T-helper 1 cell treated with Interleukin-12 subunit alpha and Interleukin-12 subunit beta and Interleukin-4 antibody, amounts not matched to agents 30 ng/mL and 1 ng/mL, for 36 hours (primary cell): ENCODE data around the gene CHRM1. TPM values are rescaled to one million over a fixed set of nuclear protein-coding genes. Genes with fewer than 3 reads are reported as not detected.

Source experiments
- intact Hi-C: fragments of 100-400 bp; cut with micrococcal nuclease; formaldehyde crosslinking; loops from one replicate; pipeline ENCODE4 v1.15.1; 2024
- total RNA-seq: library from RNA; stranded (reverse); gene quantifications from 2 replicates; pipeline ENCODE4 v1.2.3, GENCODE V29; 2022

CHRM1 gene
- total RNA-seq, 1 donor from 2014 or later = not detected

DNA sequence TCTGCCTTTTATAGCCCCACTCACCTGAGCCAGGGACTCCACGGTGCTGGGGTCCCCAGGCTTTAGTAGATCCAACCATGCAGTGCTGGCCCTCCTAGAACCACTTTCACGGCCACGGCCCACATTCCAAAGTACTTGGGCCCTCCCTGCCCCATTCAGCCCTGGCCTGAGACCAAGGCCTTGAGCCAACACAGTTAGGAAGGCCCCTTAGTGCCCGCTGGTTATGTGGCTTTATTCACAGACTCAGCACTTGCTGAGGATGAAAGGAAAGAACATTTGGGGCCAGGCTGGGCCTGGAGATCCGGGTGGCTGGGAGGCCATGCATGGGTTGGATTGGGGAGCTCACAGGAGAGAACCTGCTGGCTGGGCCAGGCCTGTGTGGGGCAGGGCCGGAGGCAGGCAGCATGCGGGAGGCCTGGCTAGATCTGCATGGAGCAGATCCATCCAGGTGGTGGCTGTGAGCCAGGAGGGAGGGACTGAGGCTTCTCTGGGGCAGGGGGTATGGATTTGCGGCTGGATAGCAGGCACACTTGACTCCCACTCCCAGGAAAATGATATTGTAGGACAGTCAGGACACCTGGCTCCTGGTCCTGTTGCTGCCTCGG, 12.6 kb downstream of the CHRM1 start:
- intact Hi-C loops = no loop called here

DNA sequence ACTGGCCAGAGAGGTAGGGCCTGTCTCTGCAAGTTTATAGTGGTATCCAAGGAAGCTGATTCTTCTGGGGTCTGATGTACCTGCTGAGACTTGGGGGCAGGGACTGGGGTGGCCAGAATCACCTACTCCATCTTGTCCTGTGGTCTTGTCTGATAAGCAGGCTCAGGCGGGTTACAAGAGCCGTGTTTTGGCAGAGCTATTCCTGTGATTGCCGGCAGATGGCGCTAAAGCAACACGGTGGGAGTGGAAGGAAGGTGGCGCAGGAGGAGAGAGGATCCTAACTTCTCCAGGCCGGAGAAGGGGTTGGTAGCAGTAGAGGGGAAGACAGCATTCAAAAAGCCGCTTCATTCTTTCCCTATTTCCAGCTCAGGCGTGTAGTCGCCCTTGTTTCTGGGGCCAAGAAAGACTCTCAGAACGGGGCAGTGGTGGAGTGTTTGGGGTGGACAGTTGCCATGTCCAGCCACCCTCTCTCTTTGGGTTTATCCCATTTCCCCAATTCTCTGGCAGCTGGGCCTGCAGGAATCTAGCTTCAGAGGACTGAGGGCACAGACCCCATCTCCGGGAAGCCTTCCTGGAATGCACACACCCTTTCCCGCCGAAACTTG, 15.1 kb downstream of the CHRM1 start:
- intact Hi-C loops = loop anchor here (1.0 kb wide), 2 partner anchors 69 to 118 kb away; no protein-coding TSS in a partner anchor

DNA sequence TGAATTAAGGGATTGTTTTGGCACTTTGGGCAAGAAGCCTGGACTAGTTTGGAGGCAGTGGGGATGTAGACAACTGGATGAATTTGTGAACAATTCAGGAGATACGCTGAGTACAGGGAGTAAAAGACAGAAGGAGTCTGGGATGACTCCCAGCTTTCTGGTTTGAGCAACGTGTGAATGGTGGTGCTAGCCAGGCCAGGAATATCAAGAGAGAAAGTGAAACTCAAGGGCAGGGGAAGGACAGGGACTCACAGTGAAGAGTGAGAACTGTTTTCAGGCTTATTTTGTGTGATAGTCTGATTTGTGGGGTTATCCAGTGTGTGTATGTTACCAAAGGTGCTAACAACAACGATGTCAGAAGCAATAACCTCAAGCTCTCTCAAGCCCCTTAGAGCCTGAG, 15.9 kb downstream of the CHRM1 start:
- intact Hi-C loops = no loop called here

DNA sequence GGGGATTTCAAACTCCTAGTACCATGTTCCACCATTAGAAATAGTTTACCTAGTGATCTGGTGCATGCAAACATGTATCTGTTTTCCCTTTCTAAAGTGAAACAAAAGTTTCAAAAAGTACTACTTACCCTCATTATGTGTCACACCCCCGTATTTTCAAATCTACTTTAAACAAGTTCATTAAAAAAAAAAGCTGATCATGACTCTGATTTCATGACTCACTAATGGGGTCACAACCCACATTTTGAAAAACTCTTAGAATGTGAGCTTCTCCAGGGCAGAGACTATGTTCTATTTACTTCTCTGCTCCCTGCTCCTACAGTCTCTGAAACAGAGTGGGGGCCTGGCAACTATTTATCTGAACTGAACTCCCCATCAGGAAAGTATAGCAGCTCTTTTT, 18.2 kb downstream of the CHRM1 start:
- intact Hi-C loops = no loop called here

DNA sequence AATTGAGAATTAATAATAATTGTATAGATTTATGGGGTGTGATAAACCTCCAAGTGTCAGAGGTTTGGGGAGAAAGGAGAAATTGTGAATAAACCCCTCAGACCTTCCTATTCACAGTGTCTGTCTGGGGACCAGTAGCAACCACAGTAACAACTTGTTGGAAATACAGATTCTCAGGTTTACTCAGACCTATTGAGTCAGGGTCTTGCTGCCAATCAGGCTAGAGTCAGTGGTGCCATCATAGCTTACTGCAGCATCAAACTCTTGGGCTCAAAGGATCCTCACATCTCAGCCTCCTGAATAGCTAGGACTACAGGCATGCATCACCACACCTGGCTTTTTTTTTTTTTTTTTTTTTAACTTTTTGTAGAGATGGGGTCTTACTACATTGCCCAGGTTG, 23.1 kb downstream of the CHRM1 start:
- intact Hi-C loops = no loop called here

DNA sequence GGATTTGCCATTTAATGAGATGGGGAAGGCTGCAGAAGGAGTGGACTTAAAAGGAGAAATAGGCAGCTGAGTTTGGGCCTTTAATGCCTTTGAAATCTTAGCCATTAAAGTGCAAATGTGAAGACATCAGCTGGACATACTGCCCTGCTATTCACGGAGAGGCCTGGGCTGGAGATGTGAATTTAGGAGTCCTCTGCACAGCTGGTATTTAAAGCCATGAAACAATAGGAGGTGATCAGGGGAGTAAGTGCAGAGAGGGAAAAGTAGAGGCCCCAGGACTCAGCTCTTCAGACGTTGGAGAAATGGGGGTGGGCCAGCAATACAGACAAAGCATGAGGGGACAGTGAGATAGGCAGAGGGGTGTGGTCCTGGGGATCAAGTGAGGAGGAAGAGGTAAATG, 23.9 kb downstream of the CHRM1 start:
- intact Hi-C loops = no loop called here

DNA sequence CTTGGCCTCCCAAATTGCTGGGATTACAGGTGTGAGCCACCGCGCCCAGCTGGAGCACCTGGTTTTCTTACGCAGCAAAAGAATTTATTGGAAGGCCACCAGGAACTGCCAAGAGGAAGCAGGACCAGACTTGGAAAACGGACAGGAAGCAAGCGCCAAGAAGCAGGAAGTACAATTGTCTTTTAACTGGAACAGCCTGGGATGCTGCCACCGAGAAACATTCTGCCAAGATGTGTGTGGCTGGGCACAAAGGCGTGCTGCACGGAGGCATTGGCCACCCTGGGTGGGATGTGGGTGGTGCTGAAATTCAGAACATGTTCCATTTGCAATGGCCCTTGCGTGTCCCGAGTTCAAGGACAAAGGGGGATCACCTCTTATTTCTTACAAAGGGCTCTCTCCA, 25.1 kb downstream of the CHRM1 start:
- intact Hi-C loops = no loop called here

DNA sequence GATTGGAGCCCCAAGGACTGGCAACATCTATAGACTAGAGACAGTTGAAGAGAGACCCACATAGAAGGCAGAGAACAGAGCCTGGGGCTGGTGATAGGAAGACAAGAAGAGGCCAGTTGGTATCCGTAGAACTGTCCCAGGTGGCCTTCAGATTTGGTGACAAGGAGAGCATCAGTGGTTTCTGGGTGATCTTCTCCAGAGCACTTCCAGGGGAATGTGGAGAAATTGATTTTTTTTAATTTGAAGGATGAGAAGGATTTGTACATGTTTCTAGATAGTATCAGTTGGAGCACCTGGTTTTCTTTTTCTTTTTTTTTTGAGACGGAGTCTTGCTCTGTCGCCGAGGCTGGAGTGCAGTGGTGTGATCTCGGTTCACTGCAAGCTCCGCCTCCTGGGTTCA, 25.7 kb downstream of the CHRM1 start:
- intact Hi-C loops = no loop called here

DNA sequence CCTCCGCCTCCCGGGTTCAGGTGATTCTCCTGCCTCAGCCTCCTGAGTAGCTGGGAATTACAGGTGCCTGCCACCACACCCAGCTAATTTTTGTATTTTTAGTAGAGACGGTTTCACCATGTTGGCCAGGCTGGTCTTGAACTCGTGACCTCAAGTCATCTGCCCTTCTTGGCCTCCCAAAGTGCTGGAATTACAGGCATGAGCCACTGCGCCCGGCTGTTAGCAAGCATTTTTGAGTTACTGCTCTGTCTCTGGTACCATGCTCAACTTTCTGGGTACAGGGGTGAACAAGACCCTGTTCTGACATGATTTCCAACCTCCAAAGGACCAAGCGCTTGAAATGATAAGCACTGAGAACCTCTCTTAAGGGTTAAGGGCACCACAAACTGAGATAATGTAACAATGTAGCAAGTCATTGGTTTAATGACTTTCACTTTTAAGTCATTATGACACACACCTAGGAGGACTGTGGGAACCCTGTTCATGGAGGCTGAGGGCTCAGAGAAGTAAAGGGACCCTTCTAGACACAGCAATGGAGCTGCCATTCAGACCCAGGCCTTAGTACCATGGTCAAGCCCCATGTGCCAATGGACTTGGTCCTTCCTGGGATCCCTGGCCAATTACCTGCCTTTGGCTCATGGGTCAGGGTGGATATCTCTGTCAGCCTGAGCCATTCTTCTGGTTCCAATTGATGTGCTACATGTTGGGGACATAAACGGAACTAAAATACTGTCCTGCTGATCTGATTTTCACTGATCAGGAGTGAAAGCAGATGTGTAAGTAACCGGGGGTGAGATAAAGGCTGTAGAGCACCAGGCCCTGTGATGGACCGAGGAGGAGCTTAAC, 28.9 kb downstream of the CHRM1 start:
- intact Hi-C loops = no loop called here

DNA sequence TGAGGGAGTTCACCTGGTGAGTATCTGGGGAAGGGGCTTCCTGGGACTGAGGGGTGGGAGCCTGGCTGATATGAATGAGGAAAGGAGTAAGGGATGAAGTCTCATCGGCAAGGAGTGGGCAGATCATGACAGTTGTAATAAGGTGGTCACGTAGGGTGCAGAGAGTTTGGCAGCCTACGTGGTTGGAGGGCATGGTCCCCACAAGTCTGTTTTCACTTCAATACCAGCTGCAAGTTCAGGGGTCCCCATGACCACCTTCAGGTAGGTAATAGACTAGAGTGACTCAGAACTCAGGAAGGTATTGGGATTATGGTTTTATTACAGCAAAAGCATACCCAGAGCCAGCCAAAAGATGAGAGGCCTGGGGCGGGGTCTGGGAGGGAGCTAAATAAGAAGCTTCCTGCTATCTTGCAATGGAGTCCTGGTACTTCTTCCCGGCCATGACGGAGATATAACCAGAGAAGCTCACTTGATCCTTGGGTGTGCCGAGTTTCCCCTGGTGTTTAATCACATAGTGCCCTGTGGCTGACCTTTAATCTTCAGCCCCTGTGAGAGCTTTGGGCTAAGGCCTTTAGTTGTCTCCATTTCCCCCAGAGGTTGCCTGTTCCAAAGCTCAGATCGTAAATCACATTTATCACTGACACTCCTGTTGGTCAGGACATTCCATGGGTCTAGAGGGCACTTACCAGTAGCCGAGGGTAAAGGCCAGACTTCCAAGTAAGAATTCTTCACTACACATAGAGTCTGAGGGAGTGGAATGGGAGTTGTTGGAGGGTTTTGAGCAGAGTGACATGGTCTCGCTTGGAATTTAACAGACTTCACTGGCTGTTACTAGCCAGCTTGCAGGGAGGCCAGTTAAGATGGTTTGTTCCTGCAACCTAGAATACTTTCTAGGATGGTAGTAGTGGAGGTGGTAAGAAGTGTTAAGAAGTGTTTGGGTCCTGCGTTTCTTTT, 31.4 kb downstream of the CHRM1 start:
- intact Hi-C loops = loop anchor here (10.0 kb wide), 1 partner anchor 925 kb away; the partner anchor contains the start of gene FTH1

DNA sequence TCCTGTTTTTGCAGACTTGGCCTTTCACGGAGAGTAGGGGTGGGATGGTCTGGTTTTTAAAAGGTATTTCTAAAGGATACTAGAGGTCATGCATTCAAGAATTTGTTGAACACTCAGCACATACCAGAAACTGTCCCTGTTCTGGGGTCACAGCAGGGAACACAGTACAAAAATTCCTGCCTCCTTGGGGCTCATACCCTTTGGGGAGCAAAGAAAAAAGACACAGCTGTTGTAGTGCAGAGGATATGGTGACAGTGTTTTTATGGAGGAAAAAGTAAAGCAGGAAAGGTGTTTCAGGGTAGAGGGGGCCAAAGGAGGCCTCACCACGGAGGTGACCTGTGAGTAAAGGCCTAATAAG, 32.1 kb downstream of the CHRM1 start:
- intact Hi-C loops = loop anchor here (10.0 kb wide), 1 partner anchor 924 kb away; the partner anchor contains the start of gene FTH1

DNA sequence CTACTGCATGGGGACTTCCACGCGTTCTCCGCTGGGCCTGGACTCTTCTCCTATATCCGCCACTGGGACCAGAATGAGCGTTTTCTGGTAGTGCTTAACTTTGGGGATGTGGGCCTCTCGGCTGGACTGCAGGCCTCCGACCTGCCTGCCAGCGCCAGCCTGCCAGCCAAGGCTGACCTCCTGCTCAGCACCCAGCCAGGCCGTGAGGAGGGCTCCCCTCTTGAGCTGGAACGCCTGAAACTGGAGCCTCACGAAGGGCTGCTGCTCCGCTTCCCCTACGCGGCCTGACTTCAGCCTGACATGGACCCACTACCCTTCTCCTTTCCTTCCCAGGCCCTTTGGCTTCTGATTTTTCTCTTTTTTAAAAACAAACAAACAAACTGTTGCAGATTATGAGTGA, 32.8 kb downstream of the CHRM1 start:
- intact Hi-C loops = loop anchor here (10.0 kb wide), 1 partner anchor 924 kb away; the partner anchor contains the start of gene FTH1

DNA sequence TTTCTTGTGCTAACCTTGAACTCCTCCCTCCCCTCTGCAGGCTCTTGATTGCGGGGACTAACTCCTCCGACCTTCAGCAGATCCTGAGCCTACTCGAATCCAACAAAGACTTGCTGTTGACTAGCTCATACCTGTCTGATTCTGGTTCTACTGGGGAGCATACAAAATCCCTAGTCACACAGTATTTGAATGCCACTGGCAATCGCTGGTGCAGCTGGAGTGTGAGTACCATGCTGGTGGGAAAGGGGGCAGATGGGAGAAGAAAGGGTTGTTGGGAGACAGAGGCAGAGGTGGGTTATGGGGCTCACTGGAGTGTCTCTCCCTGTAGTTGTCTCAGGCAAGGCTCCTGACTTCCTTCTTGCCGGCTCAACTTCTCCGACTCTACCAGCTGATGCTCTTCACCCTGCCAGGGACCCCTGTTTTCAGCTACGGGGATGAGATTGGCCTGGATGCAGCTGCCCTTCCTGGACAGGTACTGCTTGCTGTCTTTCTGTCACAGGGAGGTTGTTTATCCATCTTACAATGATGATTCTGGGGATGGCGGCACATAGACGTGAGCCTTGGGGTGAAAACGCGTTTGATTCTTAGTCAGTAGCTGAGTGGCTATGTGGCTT, 35.9 kb downstream of the CHRM1 start:
- intact Hi-C loops = loop anchor here (10.0 kb wide), 1 partner anchor 920 kb away; the partner anchor contains the start of gene FTH1

DNA sequence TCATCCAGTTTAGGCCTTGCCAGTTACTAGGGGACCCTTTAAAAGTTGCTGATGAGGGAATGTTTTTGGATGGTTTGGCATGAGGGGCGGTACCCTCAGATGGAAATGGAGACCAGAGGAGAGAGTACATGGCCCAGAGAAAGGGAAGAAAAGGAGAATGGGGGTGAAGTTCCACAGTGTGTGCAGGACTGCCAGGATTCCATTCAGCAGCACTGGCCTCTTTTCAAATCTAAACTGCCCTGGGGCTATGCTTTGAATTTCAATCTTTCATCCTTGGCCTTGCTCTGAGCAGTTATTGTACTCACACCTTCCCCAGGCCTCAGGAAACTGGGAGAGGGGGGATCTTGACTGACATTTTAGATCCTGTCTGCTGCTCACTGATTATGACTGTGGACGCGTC, 37.5 kb downstream of the CHRM1 start:
- intact Hi-C loops = loop anchor here (5.0 to 10.0 kb wide), 3 partner anchors 326 to 919 kb away; partner anchors contain the start of genes FTH1 and ZFTA

DNA sequence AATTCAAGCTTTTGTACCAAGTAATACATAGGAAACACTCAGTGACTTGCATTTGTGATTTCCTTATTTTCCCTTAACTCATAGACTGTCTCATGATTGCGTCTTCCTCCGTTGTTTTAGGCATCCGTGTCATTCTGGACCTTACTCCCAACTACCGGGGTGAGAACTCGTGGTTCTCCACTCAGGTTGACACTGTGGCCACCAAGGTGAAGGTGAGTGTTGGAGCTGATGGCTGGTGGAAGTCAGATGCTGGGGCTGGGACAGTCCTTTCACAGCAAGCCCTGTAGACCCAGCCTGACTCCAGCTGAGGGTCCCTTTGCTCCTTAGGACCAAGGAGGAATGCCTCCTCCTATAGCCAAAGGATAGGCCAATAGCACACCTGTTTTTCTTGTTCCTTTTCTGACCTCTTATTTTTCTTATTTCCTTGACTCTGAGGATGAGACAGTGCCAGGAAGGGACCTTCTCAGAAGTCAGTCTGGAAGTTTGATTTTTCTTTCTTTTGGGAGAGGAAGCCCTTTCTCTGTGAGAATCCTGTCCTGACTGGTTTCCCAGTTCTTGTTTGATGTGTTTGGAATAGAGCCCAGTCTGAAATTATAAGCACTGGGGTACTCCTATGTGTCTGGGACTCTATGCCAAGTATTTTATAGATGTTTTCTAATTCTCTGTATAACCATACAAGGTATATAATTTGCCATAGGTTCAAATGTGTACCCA, 38.2 kb downstream of the CHRM1 start:
- intact Hi-C loops = loop anchor here (5.0 to 10.0 kb wide), 3 partner anchors 326 to 918 kb away; partner anchors contain the start of genes FTH1 and ZFTA

DNA sequence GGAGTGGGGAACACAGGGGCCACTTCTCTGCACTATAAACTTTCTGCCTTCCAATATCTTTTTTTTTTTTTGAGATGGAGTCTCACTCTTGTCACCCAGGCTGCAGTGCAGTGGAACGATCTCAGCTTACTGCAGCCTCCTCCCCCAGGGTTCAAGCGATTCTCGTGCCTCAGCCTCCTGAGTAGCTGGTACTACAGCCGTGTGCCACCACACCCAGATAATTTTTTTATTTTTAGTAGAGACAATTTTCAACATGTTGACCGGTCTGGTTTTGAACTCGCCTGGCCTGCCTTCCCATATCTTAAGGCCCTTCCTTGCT, 38.8 kb downstream of the CHRM1 start:
- intact Hi-C loops = loop anchor here (5.0 to 10.0 kb wide), 3 partner anchors 325 to 918 kb away; partner anchors contain the start of genes FTH1 and ZFTA

DNA sequence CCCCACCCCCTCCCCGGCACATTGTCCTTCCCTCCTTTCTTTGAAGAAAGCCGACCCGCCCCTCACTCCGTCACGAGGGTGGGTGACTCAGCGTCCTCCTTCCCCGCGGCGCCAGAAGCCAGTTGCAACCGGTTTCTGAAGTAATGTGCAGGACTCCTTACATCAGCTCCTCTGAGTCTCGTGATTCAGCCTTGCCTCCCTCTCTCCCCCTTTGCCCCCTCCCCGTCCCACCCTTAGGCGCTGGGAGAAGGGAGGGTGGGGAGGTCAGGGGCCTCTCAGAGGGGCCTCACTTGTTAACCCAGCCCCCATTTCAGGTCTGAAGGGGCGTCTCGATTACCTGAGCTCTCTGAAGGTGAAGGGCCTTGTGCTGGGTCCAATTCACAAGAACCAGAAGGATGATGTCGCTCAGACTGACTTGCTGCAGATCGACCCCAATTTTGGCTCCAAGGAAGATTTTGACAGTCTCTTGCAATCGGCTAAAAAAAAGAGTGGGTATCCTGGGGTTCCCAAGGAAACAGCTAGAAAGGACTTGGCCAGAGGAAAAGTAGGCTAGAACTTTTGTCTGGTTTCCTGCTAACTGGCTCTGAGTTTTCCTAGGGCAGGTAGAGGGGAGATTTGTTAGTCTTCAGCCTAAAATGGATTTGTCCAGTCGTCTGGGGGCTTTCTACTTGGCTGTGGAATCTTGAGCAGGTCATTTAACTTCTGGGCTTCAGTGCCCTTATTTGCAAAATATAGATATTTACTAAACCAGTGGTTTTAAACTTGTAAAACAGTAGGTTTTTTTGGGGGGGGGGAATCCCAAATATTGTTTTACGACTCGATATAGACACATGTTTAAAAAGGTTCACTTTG, 39.4 kb downstream of the CHRM1 start:
- intact Hi-C loops = loop anchor here (1.0 to 10.0 kb wide), 12 partner anchors 41 to 1303 kb away; partner anchors contain the start of genes C11orf98, CSKMT, FTH1 and NXF1

DNA sequence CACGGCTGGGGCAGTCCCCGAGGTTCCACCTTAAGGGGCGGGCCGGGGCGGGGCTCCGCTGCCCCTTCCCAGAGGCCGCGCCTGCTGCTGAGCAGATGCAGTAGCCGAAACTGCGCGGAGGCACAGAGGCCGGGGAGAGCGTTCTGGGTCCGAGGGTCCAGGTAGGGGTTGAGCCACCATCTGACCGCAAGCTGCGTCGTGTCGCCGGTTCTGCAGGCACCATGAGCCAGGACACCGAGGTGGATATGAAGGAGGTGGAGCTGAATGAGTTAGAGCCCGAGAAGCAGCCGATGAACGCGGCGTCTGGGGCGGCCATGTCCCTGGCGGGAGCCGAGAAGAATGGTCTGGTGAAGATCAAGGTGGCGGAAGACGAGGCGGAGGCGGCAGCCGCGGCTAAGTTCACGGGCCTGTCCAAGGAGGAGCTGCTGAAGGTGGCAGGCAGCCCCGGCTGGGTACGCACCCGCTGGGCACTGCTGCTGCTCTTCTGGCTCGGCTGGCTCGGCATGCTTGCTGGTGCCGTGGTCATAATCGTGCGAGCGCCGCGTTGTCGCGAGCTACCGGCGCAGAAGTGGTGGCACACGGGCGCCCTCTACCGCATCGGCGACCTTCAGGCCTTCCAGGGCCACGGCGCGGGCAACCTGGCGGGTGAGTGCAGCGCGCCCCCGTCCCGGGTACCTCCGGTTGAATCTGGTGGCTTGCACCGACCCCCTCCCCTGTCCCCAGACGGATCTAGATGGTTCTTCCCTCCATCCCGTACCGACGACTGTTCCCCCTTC, 40.2 kb downstream of the CHRM1 start, which contains the start of gene SLC3A2:
Gene SLC3A2 (plus strand): TSS at position 94 of the 776 bp plus-strand sequence. CDS start 128 bp downstream, at position 222.
- intact Hi-C loops = loop anchor here (1.0 to 10.0 kb wide), 22 partner anchors 19 to 1304 kb away; partner anchors contain the start of genes C11orf98, CSKMT, FTH1 and GANAB
